Muscle of arm (tissue), 12 donors: ENCODE measurements around the gene TMEM147. TPM values are rescaled to one million over a fixed set of nuclear protein-coding genes. Genes with fewer than 3 reads are reported as not detected.

Source experiments
- DNase-seq: peaks from one replicate; pipeline ENCODE4 v3.0.0-alpha.2; 2013
- polyA plus RNA-seq, 12 donors: library from polyadenylated mRNA; unstranded; fragments of 120-200 nt; gene quantifications; one replicate each; pipeline ENCODE4 v1.2.1, GENCODE V29; 2013; ENCODE audit not compliant: insufficient read length in 12 of 12

TMEM147 gene
- polyA plus RNA-seq, 12 donors = 32.3 to 49.5 (median 40.0) TPM; not detected in 1

- DNase-seq = no peak
Observed at GRCh38 chr19:35543280-35544109, 1.9 kb upstream of the TMEM147 start.

DNA sequence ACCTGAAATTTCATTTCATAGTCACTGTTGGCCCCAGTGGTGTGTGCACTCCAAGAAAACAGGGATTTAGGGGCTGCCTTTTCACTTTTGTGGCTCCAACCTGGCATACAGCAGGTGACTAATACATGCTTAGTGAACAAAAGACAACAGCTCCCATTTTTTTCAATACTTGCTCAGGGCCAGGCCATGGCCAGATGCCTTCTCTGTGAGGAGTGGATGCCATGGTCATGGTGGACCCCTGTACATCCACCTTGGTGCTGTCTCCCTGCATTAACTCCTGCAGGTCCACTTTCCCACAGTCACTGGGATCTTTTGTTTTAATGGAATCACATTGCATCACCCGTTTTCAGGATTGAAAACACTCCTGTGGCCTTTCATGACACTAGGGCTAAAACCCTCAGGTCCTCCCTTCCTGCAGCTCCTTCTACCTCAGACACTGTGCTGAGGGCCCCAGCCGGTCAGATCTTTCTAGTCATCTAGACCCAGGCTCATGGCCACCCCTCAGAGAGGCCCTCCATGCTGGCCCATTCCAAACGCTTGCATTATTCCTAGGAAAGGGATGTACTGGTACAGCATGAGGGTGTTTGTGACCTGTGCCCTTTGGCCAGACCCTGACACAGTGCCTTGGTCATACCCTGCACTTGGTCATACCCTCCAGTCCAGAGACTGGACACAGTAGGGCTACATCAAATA lies 1.2 kb upstream of the TMEM147 start:
- no peak for DNase-seq

GRCh38 chr19:35545855-35546381 lies 492 bp downstream of the TMEM147 start:
- DNase-seq = no peak

DNA sequence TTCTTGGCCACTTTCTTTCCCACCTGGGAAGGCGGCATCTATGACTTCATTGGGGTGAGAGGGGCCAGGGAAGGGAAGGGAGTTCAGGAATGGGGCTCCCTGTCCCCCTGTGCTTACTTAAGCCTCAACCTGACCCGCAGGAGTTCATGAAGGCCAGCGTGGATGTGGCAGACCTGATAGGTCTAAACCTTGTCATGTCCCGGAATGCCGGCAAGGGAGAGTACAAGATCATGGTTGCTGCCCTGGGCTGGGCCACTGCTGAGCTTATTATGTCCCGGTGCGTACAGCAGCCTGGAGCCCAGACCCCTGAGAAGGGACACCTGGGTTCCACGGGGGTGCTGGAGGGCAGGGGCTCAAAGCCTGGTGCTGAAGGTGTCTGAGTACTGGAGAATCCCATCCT lies 1.1 kb downstream of the TMEM147 start:
- DNase-seq = no peak

DNA sequence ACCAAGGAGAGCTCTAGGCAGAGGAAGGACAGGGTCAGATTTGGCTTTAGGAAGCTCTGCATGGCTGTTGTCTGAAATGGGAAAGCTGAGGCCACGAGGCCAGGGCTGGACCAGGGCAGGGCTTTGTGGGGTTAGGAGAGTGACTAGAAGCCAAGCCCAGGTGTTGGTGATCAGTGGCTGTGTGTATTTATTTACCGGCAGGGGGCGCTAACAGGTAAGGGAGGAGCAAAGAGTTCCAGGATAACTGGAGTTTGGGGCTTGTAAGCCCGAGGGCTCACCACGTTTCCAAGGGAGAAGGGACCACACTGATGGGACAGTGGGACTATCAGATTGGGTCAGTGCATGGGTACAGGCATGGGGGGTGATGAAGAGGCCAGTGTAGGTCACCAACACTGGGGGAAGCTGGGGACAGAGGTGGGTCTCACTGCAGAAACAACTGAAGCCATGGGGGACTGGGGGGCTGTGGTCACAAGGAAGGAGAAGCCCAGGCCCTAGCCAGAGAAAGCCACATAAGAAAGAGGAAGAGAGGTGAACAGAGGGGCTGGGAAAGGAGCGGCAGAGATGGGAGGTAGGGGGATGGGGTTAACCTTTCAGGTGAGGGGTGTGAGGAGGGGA lies 3.9 kb downstream of the TMEM147 start:
- DNase-seq = peak; percentile 27

- DNase-seq = no peak
Observed at GRCh38 chr19:35549879-35550523, 4.6 kb downstream of the TMEM147 start.

- DNase-seq = no peak
Observed at GRCh38 chr19:35551091-35551810, 5.8 kb downstream of the TMEM147 start.

DNA sequence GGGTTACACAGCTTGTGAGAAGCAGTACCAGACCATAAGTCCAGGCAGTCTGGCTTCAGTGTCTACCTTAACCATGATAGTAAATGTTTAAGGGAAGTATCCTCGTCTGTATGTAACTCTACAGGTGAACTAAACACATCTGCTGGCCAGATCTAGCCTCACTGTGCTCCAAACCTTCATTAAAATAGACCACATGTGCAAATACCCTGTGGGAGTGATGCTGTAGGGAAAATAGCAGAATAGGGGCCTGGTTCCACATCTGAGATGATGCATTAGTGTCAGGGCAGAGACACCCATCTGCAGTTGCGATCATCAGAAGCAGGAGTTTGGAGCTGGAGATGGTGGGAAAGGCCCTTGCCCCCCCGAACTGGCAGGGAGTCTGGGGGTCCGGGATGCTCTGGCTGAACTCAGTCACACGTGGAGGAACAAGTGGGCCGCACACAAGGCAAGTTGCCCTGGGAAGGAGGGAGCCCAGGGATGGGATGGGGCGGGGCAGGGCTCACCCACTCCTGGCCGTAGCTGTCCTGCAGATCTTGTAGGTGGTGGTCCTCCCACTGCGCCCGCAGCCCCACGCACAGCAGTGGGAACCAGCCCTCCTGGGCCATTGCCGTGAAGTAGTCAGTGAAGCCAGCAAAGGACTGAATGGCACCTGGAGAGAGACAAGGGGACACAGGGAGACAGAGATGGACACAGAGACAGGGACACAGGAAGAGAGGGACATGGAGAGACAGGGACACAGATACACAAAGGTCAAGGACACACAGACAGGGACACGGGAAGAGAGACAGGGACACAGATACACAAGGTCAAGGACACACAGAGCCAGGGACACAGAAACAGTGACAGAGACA lies 7.3 kb downstream of the TMEM147 start:
- DNase-seq = no peak

GRCh38 chr19:35553385-35554000 lies 8.1 kb downstream of the TMEM147 start:
- no peak for DNase-seq

GRCh38 chr19:35554076-35554475 lies 8.7 kb downstream of the TMEM147 start:
- DNase-seq = no peak

DNA sequence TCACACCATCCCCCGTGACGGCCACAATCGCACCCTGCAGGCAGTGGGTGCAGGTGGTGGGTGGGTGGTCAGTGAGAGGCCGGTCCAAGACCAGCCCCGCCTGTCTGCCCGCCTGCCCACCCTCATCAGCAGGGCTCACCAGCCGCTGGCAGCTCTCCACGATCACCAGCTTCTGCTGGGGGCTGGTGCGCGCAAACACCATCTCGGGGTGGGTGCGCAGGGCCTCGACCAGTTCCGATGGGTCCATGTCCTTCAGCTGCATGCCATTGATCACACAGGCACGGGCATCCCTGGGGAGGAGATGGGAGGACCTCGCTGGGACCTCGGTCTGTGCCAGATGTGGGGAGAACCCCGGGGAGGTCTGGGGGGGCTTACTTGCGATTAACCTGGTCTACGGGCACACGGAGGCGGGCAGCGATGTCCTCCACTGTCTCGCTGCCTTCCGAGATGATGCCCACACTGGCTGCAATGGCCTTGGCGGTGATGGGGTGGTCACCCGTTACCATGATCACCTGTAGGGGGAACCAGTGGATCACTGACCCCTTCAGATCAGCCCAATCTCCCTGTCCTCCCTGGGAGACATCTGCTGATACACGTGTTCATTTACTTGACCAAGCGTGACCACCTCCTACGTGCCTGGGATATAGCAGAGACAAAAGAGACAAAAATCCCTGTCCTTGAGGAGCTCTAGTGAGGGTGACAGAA lies 10.0 kb downstream of the TMEM147 start:
- no peak for DNase-seq

DNA sequence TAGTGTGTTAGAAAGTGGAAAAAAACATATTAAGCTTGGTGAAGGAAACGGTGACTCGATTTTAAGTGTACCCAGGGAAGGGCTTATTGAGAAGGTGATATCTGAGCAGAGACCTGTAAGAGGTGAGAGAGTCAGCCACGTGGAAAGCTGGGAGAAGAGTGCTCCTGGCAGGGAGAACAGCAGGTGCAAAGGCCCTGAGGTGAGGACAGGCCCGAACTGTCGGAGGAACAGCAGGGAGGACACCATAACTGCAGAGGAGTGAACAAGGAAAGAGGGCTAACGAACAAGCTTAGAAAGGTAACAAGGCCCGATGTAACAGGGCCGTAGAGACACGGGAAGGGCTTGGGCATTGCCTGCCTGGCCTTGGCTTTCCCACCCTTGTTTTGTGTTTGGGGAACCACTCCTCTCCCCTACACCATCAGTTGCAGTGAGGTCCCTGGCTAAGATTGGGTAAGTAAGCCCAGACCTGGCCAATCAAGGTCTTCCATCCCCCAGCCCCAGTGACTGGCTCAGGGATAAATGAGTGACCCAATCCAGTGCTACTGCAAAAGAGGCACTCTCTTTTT lies 10.7 kb downstream of the TMEM147 start:
- DNase-seq = no peak

DNA sequence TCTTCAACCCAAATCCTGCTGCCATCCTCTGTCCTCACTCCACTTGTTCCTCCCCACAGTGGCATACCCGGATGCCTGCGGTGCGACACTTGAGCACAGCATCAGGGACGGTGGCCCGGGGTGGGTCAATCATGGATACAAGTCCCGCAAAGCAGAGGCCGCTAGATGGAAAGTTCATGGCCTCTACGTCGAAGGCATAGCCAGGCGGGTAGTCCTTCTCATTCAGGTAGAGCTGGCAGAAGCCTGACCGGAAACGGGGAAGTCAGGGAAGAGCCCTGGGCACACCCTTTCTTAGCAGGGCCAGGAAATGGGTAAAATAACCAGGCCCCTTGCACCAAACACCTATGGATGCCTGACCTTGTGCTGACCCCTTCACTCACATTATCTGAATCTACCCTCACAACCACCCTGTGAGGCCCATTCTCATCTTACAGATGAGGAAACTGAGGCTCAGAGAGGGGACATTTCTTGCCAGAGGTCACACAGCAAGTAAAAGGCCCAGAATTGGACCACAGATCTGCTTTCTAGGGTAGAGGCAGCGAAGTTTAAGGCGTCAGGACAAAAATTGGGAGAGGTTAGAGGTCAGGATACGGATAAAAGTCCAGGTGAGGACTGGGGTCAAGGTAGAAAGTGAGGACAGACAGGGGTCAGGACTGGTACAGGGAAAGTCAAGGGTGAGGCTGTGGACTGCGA lies 11.6 kb downstream of the TMEM147 start:
- no peak for DNase-seq

GRCh38 chr19:35557539-35558399 lies 12.3 kb downstream of the TMEM147 start:
- peak; percentile 16 for DNase-seq

DNA sequence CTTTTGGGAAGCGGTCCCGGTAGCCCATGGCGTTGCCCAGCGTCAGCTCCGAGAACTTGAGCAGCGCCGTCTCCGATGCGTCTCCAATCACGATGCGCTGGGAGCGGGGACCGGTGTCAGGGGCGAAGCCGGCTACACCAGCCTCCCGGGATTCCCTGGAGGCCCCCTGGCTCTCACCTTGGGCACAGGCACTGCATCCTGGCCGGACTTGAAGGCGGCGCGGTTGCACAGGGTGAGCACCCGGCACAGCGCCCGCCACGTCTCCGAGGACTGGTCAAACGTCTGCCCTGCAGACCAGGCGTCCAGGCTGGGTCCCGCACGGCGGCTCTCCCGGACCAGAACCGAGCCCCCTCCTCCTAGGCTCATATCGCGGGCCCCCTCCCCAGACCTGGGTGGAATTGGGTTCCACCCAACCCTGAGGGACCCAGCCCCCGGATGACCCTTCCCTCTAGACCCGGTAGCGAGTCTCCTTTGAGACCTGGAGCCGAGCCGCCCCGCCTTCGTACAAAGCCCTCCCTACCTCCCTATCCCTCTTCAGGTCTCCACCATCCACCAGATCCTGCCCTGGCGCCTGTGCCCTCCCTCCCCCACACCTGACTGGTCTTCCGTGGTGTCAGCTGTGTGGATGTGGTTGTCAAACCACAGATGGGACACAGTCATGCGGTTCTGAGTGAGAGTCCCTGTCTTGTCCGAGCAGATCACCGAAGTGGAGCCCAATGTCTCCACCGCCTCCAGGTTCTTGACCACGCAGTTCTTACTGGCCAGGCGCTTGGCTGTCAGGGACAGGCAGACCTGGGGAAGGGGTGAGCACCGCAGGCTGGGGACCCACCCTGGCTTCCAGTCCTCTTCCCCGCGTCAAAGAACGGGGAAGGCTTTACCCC lies 13.2 kb downstream of the TMEM147 start:
- no peak for DNase-seq

DNA sequence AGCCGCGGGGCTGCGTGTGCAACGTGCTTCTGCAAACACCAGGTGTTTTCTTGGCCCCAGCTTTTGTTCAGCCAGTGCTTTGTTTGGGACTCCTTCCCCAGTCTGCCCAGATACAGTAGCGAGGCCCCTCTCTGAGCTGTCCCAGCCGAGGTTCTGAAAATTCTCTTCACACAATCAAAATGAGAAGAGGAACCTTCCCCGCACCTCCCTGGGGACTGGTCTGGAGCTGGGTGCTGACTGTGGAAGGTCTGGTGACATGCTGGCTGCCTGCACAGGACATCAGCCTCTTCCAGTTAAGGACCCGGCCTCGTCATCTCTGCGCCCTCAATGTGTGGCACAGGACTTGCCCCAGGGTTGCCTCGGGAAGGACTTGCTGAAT lies 13.8 kb downstream of the TMEM147 start:
- DNase-seq = no peak
